Heart right ventricle (tissue), 16 donors: Measurements from ENCODE around the gene BPIFB2. TPM values are rescaled to one million over a fixed set of nuclear protein-coding genes. Genes with fewer than 3 reads are reported as not detected.

Experiments used
- ATAC-seq, 8 donors: fragments of 200-7000 bp; cut with Tn5 transposase; one replicate each; pipeline ENCODE4 v1.9.1; 2020; ENCODE audit warnings: mild to moderate bottlenecking in 8 of 8, moderate library complexity in 8 of 8, moderate number of reproducible peaks in 1 of 8
- DNase-seq, 2 donors: peaks; one replicate each; pipeline ENCODE4 v3.0.0-alpha.2; 2020
- H3K27ac ChIP-seq, 10 donors: fragments of 200-600 bp; sonication (generic) in 2 of 10; one replicate each; pipeline versions ENCODE4 v1.5.0 to v1.8.0; 2020 to 2022; ENCODE audit warnings: mild to moderate bottlenecking in 3 of 10
- H3K27me3 ChIP-seq, 7 donors: fragments of 200-600 bp; one replicate each; pipeline ENCODE4 v1.8.0; 2021 to 2022; ENCODE audit warnings: mild to moderate bottlenecking in 2 of 7
- H3K36me3 ChIP-seq, 9 donors: fragments of 200-600 bp; sonication (generic) in 1 of 9; one replicate each; pipeline versions ENCODE4 v1.5.0 to v1.8.0; 2020 to 2022; ENCODE audit warnings: mild to moderate bottlenecking in 2 of 9
- H3K4me1 ChIP-seq, 9 donors: fragments of 200-600 bp; sonication (generic) in 1 of 9; one replicate each; pipeline versions ENCODE4 v1.5.0 to v1.8.0; 2020 to 2022; ENCODE audit warnings: mild to moderate bottlenecking in 4 of 9
- H3K4me3 ChIP-seq, 10 donors: fragments of 200-600 bp; sonication (generic) in 2 of 10; one replicate each; pipeline versions ENCODE4 v1.5.0 to v1.8.0; 2020 to 2022; ENCODE audit warnings: mild to moderate bottlenecking in 7 of 10, moderate library complexity in 2 of 10
- H3K9me3 ChIP-seq, 11 donors: fragments of 200-600 bp in 10 of 11; sonication (generic) in 2 of 11; one replicate each; pipeline versions ENCODE4 v1.5.0 to v1.8.0; 2013 to 2022; ENCODE audit warnings: mild to moderate bottlenecking in 2 of 11, control low read depth in 1 of 11, moderate library complexity in 1 of 11
- WGBS, 2 donors: extraction: QIAGEN DNeasy Blood & Tissue Kit; methylation state at CpG; one replicate each; pipeline ENCODE4 v1.1.7; 2013; ENCODE audit warnings: inconsistent platforms in 1 of 2; 5-methylcytosine and 5-hydroxymethylcytosine counted together
- intact Hi-C, 10 donors: fragments of 100-400 bp; cut with DNase I; formaldehyde crosslinking; loops; one replicate each; pipeline versions ENCODE4 v1.11.1 to v1.14.2; 2022
- polyA plus RNA-seq, 2 donors: library from polyadenylated mRNA; stranded (reverse); fragments of 200-250 nt; gene quantifications; one replicate each; pipeline ENCODE4 v1.2.3, GENCODE V29; 2013
- total RNA-seq, 10 donors: library from RNA; stranded (reverse); fragmentation: NEBNext Ultra II Directional in 3 of 10; extraction: Animal tissue kit (Norgen Biotek cat#: 25700) in 3 of 10; gene quantifications; one replicate each; pipeline versions ENCODE4 v1.2.1 to v1.2.4, GENCODE V29; 2021 to 2023
- TF ChIP-seq, protein P1 (sequence below), 9 donors: fragments of 200-600 bp; sonication (generic) in 2 of 9; IDR thresholded peaks; one replicate each; pipeline versions ENCODE4 v1.5.0 to v1.8.0; 2021 to 2022; ENCODE audit warnings: antibody characterized with exemption in 9 of 9, mild to moderate bottlenecking in 5 of 9, moderate library complexity in 1 of 9
- donor health status: Arrhythmogenic right ventricular cardiomyopathy.
- donor health status: ischemic (EF 13 %, LVEDD 7.1; RV severe dilation, severe dysfunction).
- donor health status: healthy with polysubstance abuse.
- donor health status: DM: no; HTN: yes; CAD: no.
- donor health status: DM: no; HTN: no; CAD: no.
- donor health status: ischemic (EF 25% LVEDD 6.9; RV normal size, moderate dysfunction).
- donor health status: ischemic (EF 25% LVEDD 5.7; RV mildly dilated, moderate dysfunction).
- donor health status: healthy.
- donor health status: DM: yes; HTN: yes; CAD: no.
- donor health status: Ischemic cardiomyopathy.
- donor health status: ischemic (EF 35%, LVEDD 5.7; RV mildly dilated, moderate dysfunction).
- donor health status: nonischemic (EF 11% LVEDD 7.7; RV severe dilation, severe dysfunction).
- donor health status: DM: yes; HTN: yes; CAD: no.
- donor health status: PGD.
- donor health status: ischemic (EF 29% LVEDD 5.4; RV normal size, mild dysfunction).
- donor health status: nonischemic (EF 23%, LVEDD 6.1; RV moderate dilation, normal function).

The BPIFB2 gene
- total and polyA plus RNA-seq, 12 donors, result not detected

DNA sequence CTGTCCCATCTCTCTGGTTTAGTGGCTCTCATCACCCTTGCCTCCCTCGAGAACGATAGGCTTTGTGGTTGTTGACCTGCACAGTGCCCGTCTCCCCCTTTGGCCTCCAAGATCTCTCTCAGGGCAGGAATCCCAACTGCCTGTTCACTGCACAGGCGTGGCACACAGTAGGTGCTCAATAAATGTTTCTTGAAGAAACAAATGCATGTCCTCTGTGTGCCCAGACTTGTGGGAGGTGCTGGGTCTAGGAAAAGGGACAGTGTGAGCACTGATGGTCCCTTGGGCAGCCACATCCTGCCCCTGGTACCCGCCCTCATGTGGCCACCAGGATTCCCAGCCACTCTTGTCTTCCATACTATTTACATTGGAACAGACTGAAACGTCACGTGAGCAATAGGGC, 21.4 kb downstream of the BPIFB2 start:
- no peak for ATAC-seq
- no peak for DNase-seq
- no peaks in the 10 kb centered on the region for H3K4me1 ChIP-seq
- no peaks in the 10 kb centered on the region for H3K9me3 ChIP-seq
- H3K36me3 ChIP-seq, result no peaks in the 10 kb centered on the region
- TF ChIP-seq, protein P1, sequence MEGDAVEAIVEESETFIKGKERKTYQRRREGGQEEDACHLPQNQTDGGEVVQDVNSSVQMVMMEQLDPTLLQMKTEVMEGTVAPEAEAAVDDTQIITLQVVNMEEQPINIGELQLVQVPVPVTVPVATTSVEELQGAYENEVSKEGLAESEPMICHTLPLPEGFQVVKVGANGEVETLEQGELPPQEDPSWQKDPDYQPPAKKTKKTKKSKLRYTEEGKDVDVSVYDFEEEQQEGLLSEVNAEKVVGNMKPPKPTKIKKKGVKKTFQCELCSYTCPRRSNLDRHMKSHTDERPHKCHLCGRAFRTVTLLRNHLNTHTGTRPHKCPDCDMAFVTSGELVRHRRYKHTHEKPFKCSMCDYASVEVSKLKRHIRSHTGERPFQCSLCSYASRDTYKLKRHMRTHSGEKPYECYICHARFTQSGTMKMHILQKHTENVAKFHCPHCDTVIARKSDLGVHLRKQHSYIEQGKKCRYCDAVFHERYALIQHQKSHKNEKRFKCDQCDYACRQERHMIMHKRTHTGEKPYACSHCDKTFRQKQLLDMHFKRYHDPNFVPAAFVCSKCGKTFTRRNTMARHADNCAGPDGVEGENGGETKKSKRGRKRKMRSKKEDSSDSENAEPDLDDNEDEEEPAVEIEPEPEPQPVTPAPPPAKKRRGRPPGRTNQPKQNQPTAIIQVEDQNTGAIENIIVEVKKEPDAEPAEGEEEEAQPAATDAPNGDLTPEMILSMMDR (IDR thresholded peaks at IDR 0.05), result no peak
- intact Hi-C loops, result no loop called here
- no peak overlapping the region for H3K27ac ChIP-seq
- 68 to 80% methylated on average over 7 of the region's 7 CpGs for WGBS, 2 donors
- H3K4me3 ChIP-seq, result no peak overlapping the region
- H3K27me3 ChIP-seq, result peaks cover 0 to 22% (median 6%) of the 10 kb centered on the region in 7 donors

DNA sequence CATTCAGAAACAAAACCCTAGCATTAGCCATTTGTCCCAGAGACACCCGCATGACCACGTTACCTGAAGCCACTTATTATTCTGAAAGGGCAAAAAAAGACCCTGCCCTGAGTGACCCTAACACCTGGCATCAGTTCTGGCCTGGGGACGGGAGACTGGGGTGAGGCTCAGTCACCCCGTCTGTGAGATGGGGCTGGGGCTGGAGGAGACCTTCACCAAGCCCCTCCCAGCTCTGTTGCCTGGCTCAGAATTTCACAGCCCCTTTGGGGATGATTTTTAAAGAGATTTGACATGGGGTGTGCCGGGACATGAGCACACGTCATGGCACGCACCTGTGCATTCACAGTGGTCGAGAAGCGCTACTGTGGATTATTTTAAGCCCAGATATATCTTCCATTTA, 22.6 kb downstream of the BPIFB2 start:
- Histone ChIP-seq H3K27me3 (peaks cover 0 to 22% (median 6%) of the 10 kb centered on the region in 7 donors), H3K4me1 (no peaks in the 10 kb centered on the region), H3K4me3 (no peak overlapping the region), H3K9me3 (no peaks in the 10 kb centered on the region), H3K36me3 (no peaks in the 10 kb centered on the region), H3K27ac (no peak overlapping the region)
- ATAC-seq (no peak), DNase-seq (no peak)
- intact Hi-C loops, result no loop called here
- TF ChIP-seq, protein P1 (IDR thresholded peaks at IDR 0.05), result no peak
- WGBS, 2 donors, result 84 to 91% methylated on average over 9 of the region's 9 CpGs

DNA sequence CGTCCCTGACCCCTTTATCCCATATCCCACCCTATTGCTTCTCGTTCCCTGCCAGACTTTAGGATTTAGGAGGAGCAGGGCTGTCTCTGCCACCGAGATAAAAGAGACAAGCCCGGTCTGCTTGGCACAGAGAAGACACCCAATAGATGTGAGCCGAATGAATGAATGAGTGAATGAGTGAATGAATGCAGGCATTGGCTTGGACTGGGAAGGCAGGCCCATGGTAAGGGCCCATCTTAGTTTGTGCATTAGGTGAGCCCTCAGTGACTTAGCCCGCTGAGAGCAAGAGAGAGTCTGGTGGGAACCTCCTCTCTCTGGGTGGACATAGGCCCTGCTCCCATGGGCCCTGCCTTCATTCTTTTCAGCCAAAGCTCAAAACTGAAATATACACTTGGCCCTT, 23.1 kb downstream of the BPIFB2 start:
- WGBS, 2 donors, result 82 to 88% methylated on average over 6 of the region's 6 CpGs
- no peak for DNase-seq
- Histone ChIP-seq H3K9me3 (no peaks in the 10 kb centered on the region), H3K27ac (no peak overlapping the region), H3K4me3 (no peak overlapping the region), H3K27me3 (peaks cover 0 to 22% (median 6%) of the 10 kb centered on the region in 7 donors), H3K4me1 (no peaks in the 10 kb centered on the region), H3K36me3 (no peaks in the 10 kb centered on the region)
- no peak for ATAC-seq
- TF ChIP-seq, protein P1 (IDR thresholded peaks at IDR 0.05), result no peak
- intact Hi-C loops, result no loop called here

- TF ChIP-seq, protein P1 (IDR thresholded peaks at IDR 0.05), result no peak
- ATAC-seq (no peak), DNase-seq (no peak)
- Histone ChIP-seq H3K27ac (no peak within 1 kb of the TSS), H3K4me3 (no peak within 1 kb of the TSS), H3K36me3 (no peaks in the 10 kb centered on the region), H3K4me1 (no peaks in the 10 kb centered on the region), H3K27me3 (peaks cover 0 to 13% (median 6%) of the 10 kb centered on the region in 7 donors), H3K9me3 (no peaks in the 10 kb centered on the region)
- WGBS, 2 donors, result 90 to 91% methylated on average over 10 of the region's 10 CpGs
- intact Hi-C loops, result no loop called here
Observed at GRCh38 chr20:33031531-33031930, 24.0 kb downstream of the BPIFB2 start, which contains the start of gene BPIFB6. TSS of gene BPIFB6 (plus strand) at chr20:33031648. CDS start at chr20:33031648, 0 bp downstream.
